ENCODE data around the gene C2CD2.

DNA sequence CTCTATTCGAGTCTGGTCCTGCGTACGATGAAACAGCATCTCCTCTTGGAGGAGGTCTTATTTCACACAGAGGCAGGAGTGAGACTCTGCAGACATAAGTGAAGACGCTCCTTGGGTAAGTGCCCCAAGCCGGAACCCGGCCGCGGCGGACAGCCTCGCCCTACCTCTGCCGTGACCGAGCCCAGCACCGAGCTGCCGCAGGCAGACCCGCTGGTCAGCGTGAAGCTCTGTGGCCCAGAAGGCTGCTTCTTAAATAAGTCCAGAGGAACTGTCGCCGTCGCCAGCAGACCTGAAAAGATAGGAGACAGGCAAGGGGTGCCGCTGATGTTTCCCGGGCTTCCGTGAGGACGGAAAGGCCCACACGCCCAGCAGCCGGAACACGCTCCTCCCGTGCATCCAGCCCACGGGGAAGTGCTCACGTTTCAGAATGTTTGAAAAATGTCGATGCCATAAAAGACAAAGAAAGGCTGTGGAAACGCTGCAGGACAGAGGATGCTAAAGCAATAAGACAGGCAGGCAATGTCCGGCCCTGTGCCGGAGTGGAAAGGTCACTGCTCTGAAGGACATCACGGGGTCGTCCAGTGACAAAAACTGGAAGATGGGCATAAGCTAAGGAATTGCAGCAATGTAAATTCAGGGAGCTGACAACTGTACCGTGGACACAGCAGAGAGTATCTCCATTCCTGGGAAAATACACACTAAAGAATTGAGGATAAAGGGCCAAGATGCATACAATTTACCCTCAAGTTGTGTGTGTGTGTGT is 46.1 kb downstream of the C2CD2 start:
- TF ChIP-seq, protein P1, sequence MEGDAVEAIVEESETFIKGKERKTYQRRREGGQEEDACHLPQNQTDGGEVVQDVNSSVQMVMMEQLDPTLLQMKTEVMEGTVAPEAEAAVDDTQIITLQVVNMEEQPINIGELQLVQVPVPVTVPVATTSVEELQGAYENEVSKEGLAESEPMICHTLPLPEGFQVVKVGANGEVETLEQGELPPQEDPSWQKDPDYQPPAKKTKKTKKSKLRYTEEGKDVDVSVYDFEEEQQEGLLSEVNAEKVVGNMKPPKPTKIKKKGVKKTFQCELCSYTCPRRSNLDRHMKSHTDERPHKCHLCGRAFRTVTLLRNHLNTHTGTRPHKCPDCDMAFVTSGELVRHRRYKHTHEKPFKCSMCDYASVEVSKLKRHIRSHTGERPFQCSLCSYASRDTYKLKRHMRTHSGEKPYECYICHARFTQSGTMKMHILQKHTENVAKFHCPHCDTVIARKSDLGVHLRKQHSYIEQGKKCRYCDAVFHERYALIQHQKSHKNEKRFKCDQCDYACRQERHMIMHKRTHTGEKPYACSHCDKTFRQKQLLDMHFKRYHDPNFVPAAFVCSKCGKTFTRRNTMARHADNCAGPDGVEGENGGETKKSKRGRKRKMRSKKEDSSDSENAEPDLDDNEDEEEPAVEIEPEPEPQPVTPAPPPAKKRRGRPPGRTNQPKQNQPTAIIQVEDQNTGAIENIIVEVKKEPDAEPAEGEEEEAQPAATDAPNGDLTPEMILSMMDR (IDR thresholded peaks at IDR 0.05), result no peak
- TF ChIP-seq EP300 (IDR thresholded peaks at IDR 0.05) (no peak), POLR2AphosphoS5 (IDR thresholded peaks at IDR 0.05) (no peak)
